ENCODE measurements around the gene BLOC1S3.

The BLOC1S3 gene

GRCh38 chr19:45178262-45179071 lies at the start of gene BLOC1S3:
BLOC1S3 (plus strand) TSS chr19:45178784; CDS start chr19:45179297, 513 bp downstream.
- FAIRE-seq, result peak; percentile 99

- FAIRE-seq, result no peak
Observed at GRCh38 chr19:45128806-45129205, 49.8 kb upstream of the BLOC1S3 start.

- FAIRE-seq, result no peak
Observed at GRCh38 chr19:45130236-45130635, 48.3 kb upstream of the BLOC1S3 start.

- FAIRE-seq, result no peak
Observed at GRCh38 chr19:45130888-45131615, 47.5 kb upstream of the BLOC1S3 start.

GRCh38 chr19:45133661-45134060 lies 44.9 kb upstream of the BLOC1S3 start:
- FAIRE-seq, result no peak

GRCh38 chr19:45135176-45135885 lies 43.3 kb upstream of the BLOC1S3 start:
- FAIRE-seq, result no peak

GRCh38 chr19:45136507-45137178 lies 41.9 kb upstream of the BLOC1S3 start:
- no peak for FAIRE-seq

GRCh38 chr19:45137179-45137761 lies 41.3 kb upstream of the BLOC1S3 start:
- FAIRE-seq, result no peak

- FAIRE-seq, result no peak
Observed at GRCh38 chr19:45138303-45138751, 40.3 kb upstream of the BLOC1S3 start.

- FAIRE-seq, result no peak
Observed at GRCh38 chr19:45139286-45140143, 39.1 kb upstream of the BLOC1S3 start.

- no peak for FAIRE-seq
Observed at GRCh38 chr19:45140144-45140503, 38.5 kb upstream of the BLOC1S3 start.

GRCh38 chr19:45140533-45140932 lies 38.1 kb upstream of the BLOC1S3 start:
- FAIRE-seq, result no peak

GRCh38 chr19:45141203-45141900 lies 37.2 kb upstream of the BLOC1S3 start:
- FAIRE-seq, result no peak

GRCh38 chr19:45142016-45142725 lies 36.4 kb upstream of the BLOC1S3 start:
- no peak for FAIRE-seq

- FAIRE-seq, result no peak
Observed at GRCh38 chr19:45142726-45143110, 35.9 kb upstream of the BLOC1S3 start.

- FAIRE-seq, result no peak
Observed at GRCh38 chr19:45144431-45145269, 33.9 kb upstream of the BLOC1S3 start.

- FAIRE-seq, result no peak
Observed at GRCh38 chr19:45145270-45146189, 33.1 kb upstream of the BLOC1S3 start.

GRCh38 chr19:45146251-45146650 lies 32.3 kb upstream of the BLOC1S3 start:
- FAIRE-seq, result no peak
